SKM-1 treated with dmso at 0.1 percent for 144 hours (cell line): Measurements from ENCODE around the gene SFXN2.
"Not testable (repeated sequence)": the region's sequence is repeated elsewhere in the genome, so short reads cannot be mapped to it uniquely, and the experiment has no call there.

ENCODE experiments used
- DNase-seq: peaks from one replicate; lab custom pipeline; 2025; ENCODE audit not compliant: unreplicated experiment; lab: John Stamatoyannopoulos, UW

The SFXN2 gene

GRCh38 chr10:102679596-102679995 lies 34.8 kb upstream of the SFXN2 start:
- no peak for DNase-seq

GRCh38 chr10:102681696-102682095 lies 32.7 kb upstream of the SFXN2 start:
- DNase-seq, result no peak

GRCh38 chr10:102682416-102682815 lies 32.0 kb upstream of the SFXN2 start:
- DNase-seq, result no peak

- DNase-seq, result no peak
Observed at GRCh38 chr10:102682981-102683380, 31.5 kb upstream of the SFXN2 start.

- no peak for DNase-seq
Observed at GRCh38 chr10:102683736-102684135, 30.7 kb upstream of the SFXN2 start.

- DNase-seq, result no peak
Observed at GRCh38 chr10:102691285-102692066, 23.0 kb upstream of the SFXN2 start.

DNA sequence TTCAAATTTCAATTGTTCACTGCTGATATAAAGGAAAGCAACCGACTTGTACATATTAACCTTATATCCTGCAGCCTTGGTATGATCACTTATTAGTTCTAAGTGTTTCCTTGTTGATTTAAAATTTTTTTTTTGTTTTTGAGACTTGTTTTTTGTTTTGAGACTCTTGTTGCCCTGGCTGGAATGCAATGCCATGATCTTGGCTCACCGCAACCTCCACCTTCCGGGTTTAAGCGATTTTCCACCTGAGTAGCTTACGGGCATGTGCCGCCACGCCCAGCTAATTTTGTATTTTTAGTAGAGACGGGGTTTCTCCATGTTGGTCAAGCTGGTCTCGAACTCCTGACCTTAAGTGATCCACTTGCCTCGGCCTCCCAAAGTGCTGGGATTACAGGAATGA lies 19.0 kb upstream of the SFXN2 start:
- DNase-seq, result not testable (repeated sequence)

DNA sequence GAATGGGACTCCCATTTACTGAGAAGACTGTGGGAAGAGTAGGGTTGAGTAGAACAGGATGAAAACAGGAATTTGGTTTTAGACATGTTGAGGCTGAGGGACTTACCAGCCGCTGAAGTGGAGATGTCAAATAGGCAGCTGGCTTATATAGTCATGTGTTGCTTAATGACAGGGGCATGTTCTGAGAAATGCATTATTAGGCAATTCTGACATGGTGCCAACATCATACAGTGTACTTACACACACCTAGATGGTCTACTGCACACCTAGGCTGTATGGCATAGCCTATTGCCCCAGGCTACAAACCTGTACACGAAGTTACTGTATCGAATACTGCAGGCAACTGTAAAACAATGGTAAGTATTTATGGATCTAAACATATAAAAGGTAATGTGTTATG lies 17.7 kb upstream of the SFXN2 start:
- no peak for DNase-seq

DNA sequence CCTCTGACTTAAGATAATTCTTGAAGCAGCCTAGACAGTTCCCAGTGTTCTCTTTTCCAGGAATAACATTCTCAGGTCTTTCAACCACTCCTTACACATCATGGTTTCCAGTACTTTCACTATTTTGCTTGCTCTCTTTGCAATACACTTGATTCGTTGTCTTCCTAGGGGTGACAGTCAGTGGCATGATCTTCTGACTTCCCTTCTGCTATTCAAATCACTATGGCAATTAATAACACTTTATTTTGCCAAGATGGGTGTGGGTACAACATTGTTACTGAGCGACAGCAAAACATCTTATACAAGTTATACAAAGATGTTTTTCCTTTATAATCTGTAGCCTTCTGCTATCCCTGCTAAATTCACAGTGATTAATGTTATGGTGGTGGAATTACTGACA lies 15.5 kb upstream of the SFXN2 start:
- no peak for DNase-seq

DNA sequence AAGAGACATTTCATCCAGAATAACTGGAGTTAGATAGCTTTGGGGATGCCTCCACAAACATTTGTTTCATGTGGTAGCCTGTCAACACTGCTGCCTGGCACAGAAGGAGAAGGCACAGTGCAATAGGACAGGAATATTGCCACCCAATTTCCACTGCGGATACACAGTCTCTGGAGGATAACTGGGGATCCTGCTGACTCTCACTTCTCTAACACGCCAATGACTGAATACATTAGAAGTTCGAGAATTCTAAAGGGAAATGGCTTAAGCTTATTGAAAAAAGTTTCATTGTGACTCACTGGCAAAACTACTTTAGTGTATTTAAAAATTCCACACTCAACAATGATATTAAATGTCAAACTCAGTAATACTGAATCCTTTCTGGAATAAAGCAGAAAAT lies 13.2 kb upstream of the SFXN2 start:
- no peak for DNase-seq

- DNase-seq, result no peak
Observed at GRCh38 chr10:102701796-102702195, 12.6 kb upstream of the SFXN2 start.

GRCh38 chr10:102702742-102703141 lies 11.7 kb upstream of the SFXN2 start:
- no peak for DNase-seq

- DNase-seq, result no peak
Observed at GRCh38 chr10:102704915-102705314, 9.5 kb upstream of the SFXN2 start.

- DNase-seq, result no peak
Observed at GRCh38 chr10:102705531-102705930, 8.9 kb upstream of the SFXN2 start.

GRCh38 chr10:102710609-102711008 lies 3.8 kb upstream of the SFXN2 start:
- no peak for DNase-seq

GRCh38 chr10:102712089-102712488 lies 2.3 kb upstream of the SFXN2 start:
- no peak for DNase-seq

- no peak for DNase-seq
Observed at GRCh38 chr10:102712843-102713538, 1.4 kb upstream of the SFXN2 start.

- DNase-seq, result no peak
Observed at GRCh38 chr10:102713539-102713813, 960 bp upstream of the SFXN2 start.

DNA sequence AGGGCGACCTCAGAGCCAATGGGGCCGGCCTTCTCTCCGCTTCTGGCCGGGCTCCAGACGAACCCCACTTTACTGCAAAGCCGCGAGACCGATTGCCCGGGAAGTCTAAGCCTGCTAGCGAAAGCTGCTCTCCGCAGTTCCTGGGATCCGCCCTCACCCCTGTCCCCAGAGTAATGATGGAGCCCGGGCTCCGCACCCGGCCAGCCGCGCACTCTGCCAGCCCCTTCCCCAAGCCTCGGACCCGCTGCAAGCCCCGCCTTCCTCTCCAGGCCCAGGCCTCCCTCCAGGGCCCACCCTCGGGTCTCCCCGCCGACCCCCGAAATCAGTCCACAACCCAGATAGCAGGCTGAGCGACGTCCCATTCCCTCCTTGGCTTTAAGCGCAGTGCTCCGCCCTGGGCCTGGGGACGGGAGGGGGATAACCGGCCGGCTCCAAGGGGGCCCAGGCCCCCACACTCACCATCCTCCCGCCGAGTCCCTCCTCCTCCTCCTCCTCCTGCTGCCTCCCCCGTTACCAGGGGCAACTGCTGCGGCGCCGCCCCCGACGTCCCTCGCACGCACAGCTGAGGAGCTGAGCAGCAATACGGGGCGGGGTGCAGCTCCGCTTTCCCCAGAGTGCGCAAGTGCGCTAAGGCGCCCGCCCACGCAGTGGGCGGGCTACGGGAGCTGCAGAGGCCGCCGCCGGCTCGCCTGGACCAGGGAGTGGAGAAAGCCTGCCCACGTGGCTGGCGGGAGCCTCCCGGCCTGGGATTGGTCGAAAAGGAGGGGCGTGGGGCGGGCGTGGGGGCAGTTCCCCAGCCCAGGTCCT lies 419 bp upstream of the SFXN2 start, which contains the start of gene ARL3:
TSS of gene ARL3 (minus strand) at position 584 of the 807 bp plus-strand sequence. CDS start at position 462, 122 bp downstream.
- DNase-seq, result peak; percentile 99

DNA sequence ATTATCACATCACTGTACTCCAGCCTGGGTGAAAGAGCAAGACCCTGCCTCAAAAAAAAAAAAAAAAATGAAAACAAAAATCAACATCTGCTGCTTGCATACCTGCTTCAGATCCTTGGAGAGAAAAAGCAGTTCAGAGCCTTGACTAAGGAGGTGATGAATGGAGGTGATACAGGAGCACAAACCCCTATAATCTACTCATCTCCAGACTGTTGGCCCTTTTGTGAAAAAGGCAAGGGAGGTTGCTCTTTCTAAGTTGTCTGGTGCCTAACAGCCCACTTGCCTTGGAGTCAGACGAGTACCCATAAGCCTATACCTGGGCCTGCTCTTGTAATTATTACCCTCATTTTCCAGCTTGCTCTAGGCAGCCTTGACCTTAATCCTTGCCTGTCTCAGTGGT lies 1.4 kb downstream of the SFXN2 start:
- no peak for DNase-seq

DNA sequence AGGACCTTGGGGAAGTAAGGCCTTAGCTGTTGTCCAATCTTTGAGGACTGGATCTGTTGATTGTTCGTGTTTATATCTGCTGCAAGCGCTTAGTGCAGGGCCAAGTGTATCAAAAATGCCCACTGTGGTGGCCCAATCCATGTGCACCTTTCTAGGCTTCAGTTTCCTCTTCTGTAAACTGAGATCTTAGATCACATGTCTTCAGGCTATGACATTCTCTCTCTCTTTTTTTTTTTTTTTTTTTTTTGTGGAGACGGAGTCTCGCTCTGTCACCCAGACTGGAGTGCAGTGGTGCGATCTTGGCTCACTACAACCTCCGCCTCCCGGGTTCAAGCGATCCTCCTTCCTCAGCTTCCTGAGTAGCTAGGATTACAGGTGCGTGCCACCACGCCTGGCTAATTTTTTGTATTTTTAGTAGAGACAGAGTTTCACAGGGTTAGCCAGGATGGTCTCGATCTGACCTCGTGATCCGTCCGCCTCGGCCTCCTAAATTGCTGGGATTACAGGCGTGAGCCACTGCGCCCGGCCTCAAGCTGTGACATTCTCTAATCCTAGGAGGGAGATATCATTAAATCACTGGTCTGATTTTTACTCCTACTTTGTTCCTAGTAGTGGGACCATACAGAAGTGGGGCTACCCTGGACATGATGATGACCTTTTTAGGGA lies 2.6 kb downstream of the SFXN2 start:
- DNase-seq, result not testable (repeated sequence)
